ENCODE data around the gene TASP1.
"Not testable (repeated sequence)": the region's sequence is repeated elsewhere in the genome, so short reads cannot be mapped to it uniquely, and the experiment has no call there.

TASP1 gene, protein sequence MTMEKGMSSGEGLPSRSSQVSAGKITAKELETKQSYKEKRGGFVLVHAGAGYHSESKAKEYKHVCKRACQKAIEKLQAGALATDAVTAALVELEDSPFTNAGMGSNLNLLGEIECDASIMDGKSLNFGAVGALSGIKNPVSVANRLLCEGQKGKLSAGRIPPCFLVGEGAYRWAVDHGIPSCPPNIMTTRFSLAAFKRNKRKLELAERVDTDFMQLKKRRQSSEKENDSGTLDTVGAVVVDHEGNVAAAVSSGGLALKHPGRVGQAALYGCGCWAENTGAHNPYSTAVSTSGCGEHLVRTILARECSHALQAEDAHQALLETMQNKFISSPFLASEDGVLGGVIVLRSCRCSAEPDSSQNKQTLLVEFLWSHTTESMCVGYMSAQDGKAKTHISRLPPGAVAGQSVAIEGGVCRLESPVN

GRCh38 chr20:13638496-13639149, at the start of gene TASP1:
TASP1 (minus strand) TSS chr20:13638932; CDS start chr20:13630078, 8,854 bp downstream.
- peak; percentile 96 for DNase-seq (ENCODE audit: low read depth)

DNA sequence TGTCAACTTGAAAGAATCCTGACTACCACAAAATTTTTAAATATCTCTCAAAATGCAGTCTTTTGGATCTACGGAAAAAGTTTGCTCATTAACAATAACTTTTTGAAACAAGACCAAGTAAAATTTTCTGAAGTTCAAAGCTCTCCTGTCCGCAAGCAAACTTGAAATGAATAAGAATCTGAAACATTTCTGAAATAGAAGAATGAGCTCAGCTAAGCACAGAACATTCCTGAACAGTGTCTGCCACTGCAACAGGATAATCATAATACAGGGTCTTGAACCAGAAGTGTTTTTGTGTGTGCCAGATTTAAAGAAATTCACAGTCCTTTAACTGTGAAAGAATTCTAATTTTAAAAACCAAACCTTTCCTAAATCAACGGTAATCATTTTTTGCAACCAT, 49.1 kb upstream of the TASP1 start:
- DNase-seq (ENCODE audit: low read depth) = no peak

DNA sequence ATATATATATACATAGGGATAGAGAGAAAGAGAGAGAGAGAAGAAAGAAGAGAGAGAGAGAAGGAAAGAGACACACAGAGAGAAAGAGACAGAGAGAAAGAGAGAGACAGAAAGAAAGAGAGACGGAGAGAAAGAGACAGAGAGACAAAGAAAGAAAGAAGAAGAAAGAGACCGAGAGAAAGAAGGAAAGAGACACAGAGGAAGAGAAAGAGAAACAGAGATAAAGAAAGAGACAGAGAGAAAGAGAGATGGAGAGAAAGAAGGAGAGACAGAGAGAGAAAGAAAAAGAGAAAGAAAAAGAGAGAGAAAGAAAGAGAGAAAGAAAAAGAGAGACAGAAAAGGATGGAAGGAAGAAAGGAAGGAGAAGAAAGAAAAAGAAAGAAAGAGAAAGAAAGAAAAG, 46.9 kb upstream of the TASP1 start:
- DNase-seq (ENCODE audit: low read depth) = no peak

DNA sequence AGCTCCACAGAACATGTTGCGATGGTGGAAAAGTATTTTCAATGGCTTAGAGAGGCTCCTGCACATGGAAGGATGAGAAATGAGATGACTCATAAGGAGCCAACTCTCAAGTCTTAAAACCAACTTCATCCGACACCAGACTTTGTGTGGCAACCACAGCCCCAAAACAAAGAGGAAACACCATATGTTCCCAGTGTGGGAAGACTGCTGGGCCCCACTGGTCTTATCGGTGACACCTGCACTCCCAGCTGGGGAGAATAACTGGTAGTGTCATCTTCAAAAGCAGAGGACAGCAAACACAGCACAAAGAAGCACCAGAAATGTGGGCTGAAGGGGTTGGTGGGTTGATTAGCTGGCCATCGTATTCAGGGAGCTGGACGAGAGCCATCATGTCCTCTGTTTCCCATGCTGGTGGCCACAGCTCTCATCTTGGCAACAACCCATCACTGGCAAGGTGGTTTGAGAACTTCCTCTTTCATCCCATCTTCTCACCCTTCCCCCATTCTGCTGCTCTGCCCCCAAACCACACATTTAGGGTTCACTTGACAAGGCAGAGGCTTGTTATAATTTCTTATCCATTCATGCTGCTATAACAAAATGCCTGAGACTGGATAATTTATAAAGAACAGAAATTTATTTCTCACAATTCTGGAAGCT, 46.0 kb upstream of the TASP1 start:
- DNase-seq (ENCODE audit: low read depth) = no peak

- no peak for DNase-seq (ENCODE audit: low read depth)
Measured at GRCh38 chr20:13683833-13684232, 45.1 kb upstream of the TASP1 start.

GRCh38 chr20:13681248-13682125, 42.8 kb upstream of the TASP1 start:
- DNase-seq (ENCODE audit: low read depth) = no peak

GRCh38 chr20:13678944-13679343, 40.2 kb upstream of the TASP1 start:
- no peak for DNase-seq (ENCODE audit: low read depth)

DNA sequence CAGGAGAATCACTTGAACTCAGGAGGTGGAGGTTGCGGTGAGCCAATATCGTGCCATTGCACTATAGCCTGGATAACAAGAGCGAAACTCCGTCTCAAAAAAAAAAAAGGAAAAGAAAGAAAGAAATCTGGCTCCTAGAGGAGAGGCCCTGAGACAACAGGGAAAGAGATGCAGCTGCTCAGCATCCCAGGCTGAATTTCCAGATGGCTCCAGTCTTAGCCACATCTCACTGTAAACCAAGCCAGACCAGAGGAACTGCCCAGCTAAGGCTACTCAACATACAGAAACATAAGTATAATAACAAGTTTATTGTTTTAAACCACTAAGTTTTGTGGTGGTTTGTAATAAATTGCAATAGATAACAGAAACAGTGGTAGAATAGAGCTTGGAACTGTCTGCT, 38.5 kb upstream of the TASP1 start:
- DNase-seq (ENCODE audit: low read depth) = no peak

GRCh38 chr20:13676682-13677081, 38.0 kb upstream of the TASP1 start:
- no peak for DNase-seq (ENCODE audit: low read depth)

- no peak for DNase-seq (ENCODE audit: low read depth)
Measured at GRCh38 chr20:13672690-13673089, 34.0 kb upstream of the TASP1 start.

DNA sequence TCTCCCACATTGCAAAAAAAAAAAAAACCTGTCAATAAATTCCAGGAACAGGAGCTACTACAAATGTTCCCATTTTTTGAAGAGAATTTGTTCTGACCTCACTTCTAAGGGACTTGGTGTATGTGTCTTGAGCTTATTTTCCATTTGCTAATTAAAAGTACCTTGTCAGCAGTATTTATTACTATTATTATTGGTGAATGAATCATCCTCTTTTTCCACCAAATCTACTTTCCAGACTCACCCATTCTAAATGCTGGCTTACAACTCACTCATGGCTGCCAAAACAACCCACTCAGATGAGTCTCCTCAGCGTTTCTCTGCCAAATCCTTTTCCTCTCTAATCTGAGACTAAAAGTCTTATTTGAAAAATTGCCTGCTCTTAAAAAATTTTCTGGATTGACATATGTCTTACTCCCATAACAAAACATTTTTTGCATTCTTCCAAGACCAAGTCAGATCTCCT, 33.2 kb upstream of the TASP1 start:
- peak; percentile 77 for DNase-seq (ENCODE audit: low read depth)

GRCh38 chr20:13671512-13671911, 32.8 kb upstream of the TASP1 start:
- DNase-seq (ENCODE audit: low read depth) = no peak

GRCh38 chr20:13670160-13670559, 31.4 kb upstream of the TASP1 start:
- DNase-seq (ENCODE audit: low read depth) = no peak

DNA sequence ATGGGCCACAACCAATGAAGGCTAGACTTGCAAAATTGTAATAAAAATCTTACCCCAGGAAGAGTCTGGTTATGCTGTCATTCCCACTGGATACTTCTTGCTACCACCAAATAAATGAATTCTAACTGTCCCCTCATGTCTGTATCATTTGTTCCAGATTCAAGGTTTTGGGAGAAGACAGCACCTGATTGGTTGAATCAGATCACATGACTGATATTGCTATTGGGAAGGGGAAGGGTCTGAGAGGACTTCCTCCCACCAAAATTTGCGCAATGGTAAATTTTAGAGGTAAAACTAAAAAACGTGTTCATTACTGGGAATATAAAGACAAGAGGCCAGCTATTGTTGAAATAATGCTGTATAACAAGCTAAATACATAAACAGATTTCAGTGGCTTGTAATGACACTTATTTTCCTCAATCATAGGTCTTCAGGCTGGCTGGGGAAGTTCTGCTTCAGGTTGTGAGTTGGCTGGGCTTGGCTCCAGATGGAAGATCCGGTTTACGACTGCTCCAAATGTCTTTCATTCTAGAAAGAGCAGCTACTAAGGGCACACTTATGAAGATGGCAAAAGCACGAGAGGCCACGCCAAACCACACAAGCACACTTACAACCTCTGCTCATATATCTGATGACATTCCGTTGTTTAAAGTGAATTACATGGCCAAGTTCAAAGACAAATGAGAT, 27.1 kb upstream of the TASP1 start:
- DNase-seq (ENCODE audit: low read depth) = no peak

GRCh38 chr20:13661070-13661685, 22.4 kb upstream of the TASP1 start:
- no peak for DNase-seq (ENCODE audit: low read depth)

DNA sequence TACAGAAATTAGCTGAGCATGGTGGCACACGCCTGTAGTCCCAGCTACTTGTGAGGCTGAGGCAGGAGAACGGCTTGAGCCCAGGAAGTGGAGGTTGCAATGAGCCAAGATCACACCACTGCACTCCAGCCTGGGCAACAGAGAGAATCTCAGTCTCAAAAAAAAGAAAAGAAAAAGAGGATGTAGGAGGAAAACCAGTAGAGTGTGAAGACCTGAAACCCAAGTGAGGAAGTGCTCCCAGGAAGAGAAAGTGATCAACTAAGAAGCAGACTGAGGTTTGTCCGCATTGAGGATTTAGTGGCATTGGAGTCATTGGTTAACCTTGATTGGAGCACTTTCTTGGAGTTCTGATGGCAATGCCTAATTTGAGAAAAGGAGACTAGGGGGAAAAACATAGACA, 20.6 kb upstream of the TASP1 start:
- no peak for DNase-seq (ENCODE audit: low read depth)

- not testable (repeated sequence) for DNase-seq (ENCODE audit: low read depth)
Measured at GRCh38 chr20:13658060-13658459, 19.3 kb upstream of the TASP1 start.

DNA sequence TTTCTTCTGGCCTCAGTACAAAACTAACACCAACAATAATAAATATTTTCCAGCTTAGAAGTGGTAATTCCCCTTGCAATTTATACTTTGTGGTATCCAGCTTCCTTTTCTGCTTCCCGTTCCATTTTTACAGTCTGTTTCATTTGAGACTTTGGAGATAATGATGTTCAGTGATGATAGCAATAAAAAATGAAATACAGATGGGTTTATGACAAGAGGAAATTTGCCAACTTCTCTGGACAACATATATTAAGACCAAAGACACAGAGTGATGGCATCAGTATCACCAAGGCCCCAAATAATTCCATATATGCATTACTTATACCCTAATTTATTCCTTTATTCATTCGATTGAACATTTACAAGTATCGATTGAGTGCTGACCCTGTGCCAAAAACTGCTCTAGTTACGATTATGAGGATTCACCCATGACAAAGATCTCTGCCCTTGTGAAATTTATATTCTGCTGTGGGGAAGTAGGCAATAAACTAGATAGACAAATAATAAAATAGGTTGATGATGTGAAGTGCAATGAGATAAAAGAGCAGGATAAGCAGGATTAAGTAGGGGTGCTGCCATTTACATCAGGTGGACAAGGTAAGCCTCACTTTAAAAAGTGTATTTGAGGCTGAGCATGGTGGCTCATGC, 18.1 kb upstream of the TASP1 start:
- no peak for DNase-seq (ENCODE audit: low read depth)

DNA sequence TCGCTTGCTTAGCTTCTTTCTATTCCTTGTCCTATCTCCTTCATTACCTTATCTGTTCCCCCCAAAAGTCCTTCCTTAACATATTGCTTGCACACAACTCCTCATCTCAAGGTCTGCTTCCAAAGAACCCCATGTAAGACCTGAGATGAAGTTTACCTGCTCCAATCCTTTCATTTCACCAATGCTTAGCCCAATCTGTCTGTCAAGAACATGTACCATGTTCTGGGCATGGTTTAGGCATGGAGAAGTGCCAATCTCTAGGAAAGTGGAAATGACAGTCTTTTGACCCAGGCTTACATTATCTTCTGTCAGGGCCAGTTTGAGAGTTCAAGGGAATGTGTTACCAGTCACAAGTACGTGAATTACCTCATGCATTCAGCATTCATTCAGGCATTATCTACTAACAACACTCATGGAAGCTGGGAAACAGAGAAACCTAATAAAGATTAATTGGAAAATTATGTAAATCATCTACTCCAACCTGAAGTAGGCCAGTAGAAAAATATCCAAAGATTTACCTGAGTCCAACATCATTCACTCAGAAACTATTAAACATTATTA, 15.8 kb upstream of the TASP1 start:
- no peak for DNase-seq (ENCODE audit: low read depth)

DNA sequence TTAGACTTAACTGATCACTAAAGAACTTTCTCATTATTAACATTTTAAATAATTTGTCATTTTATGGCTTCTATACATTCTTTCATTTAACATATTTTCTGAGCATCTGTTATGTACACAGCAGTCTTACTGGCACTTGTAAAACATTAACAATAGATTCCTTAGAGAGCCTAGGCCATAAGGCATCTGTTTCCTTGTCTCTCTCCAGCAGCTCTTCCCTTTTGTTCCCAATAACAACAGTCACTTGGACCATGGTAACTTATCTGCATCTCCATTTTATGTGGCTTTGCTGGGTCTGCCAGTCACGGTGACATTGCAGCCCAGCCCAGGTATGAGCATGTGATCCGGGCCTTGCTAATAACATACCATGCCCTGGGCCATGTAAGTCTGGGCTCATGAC, 11.7 kb upstream of the TASP1 start:
- no peak for DNase-seq (ENCODE audit: low read depth)

Data from iris pigment epithelial cell (primary cell).